ENCODE measurements around the gene PPP1R13L. TPM values are rescaled to one million over a fixed set of nuclear protein-coding genes. Genes with fewer than 3 reads are reported as not detected.

Gene PPP1R13L
- total RNA-seq, 4 donors from 2014 or later = 13.7 to 20.0 (median 15.6) TPM

DNA sequence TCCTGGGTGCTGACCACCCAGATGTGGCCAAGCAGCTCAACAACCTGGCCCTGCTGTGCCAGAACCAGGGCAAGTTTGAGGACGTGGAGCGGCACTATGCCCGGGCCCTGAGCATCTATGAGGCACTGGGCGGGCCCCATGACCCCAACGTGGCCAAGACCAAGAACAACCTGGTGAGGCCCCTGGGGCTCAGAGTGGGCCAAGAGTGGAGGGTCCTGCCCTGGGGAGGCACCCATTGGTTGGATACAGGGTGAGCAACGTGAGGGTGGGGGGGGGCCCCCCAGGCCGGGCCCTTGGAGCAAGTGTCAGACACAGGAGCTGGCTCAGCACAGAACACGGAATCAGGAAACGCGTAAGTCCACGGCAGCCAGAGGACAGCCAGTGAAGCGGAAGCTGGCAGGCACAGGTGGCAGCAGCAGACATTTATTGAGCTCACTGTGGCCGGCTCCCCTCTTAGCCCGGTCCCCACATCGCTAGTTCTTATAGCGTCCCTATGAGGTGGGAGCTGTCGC, 55.4 kb downstream of the PPP1R13L start:
- ATAC-seq (ENCODE audit: low FRiP score) = no peak
- no peak for DNase-seq (ENCODE audit: low spot score)
- TF ChIP-seq, protein P1, sequence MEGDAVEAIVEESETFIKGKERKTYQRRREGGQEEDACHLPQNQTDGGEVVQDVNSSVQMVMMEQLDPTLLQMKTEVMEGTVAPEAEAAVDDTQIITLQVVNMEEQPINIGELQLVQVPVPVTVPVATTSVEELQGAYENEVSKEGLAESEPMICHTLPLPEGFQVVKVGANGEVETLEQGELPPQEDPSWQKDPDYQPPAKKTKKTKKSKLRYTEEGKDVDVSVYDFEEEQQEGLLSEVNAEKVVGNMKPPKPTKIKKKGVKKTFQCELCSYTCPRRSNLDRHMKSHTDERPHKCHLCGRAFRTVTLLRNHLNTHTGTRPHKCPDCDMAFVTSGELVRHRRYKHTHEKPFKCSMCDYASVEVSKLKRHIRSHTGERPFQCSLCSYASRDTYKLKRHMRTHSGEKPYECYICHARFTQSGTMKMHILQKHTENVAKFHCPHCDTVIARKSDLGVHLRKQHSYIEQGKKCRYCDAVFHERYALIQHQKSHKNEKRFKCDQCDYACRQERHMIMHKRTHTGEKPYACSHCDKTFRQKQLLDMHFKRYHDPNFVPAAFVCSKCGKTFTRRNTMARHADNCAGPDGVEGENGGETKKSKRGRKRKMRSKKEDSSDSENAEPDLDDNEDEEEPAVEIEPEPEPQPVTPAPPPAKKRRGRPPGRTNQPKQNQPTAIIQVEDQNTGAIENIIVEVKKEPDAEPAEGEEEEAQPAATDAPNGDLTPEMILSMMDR (IDR thresholded peaks at IDR 0.05) = no peak

- ATAC-seq (ENCODE audit: low FRiP score) (no peak), DNase-seq (ENCODE audit: low spot score) (no peak)
- TF ChIP-seq, protein P1 (IDR thresholded peaks at IDR 0.05) = no peak
Measured at GRCh38 chr19:45349126-45349415, 55.8 kb downstream of the PPP1R13L start.

- ATAC-seq (ENCODE audit: low FRiP score) (no peak), DNase-seq (ENCODE audit: low spot score) (no peak)
- TF ChIP-seq, protein P1 (IDR thresholded peaks at IDR 0.05) = no peak
Measured at GRCh38 chr19:45348367-45349125, 56.3 kb downstream of the PPP1R13L start.

GRCh38 chr19:45347570-45348366, 57.1 kb downstream of the PPP1R13L start:
- no peak for ATAC-seq (ENCODE audit: low FRiP score)
- DNase-seq (ENCODE audit: low spot score) = no peak
- TF ChIP-seq, protein P1 (IDR thresholded peaks at IDR 0.05) = no peak

DNA sequence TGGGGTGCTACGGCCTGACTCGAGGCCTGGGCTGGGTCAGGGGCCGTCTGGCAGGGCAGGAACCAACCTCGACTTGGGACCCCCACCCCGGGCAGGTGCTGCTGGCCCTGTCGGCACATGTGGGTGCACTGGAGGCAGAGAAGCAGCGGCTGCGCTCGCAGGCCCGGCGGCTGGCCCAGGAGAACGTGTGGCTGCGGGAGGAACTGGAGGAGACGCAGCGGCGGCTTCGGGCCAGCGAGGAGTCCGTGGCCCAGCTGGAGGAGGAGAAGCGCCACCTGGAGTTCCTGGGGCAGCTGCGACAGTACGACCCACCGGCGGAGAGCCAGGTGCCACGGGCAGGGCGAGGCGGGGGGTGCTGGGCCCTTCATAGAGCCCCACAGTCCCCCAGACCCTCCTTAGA, 58.4 kb downstream of the PPP1R13L start:
- DNase-seq (ENCODE audit: low spot score) = no peak
- TF ChIP-seq, protein P1 (IDR thresholded peaks at IDR 0.05) = no peak
- ATAC-seq (ENCODE audit: low FRiP score) = no peak

GRCh38 chr19:45345506-45345860, 59.4 kb downstream of the PPP1R13L start:
- TF ChIP-seq, protein P1 (IDR thresholded peaks at IDR 0.05) = no peak
- DNase-seq (ENCODE audit: low spot score) = no peak
- ATAC-seq (ENCODE audit: low FRiP score) = no peak

All from omental fat pad (tissue), 4 donors.